Bronchial smooth muscle cell (primary cell): ENCODE measurements around the gene TTC7B. TPM values are rescaled to one million over a fixed set of nuclear protein-coding genes. Genes with fewer than 3 reads are reported as not detected.

Experiments
- total RNA-seq: library from RNA; depleted of rRNA; stranded (reverse); fragments of >200 nt; gene quantifications from 2 replicates; pipeline ENCODE4 v1.2.1, GENCODE V29; 2014

Gene TTC7B, protein sequence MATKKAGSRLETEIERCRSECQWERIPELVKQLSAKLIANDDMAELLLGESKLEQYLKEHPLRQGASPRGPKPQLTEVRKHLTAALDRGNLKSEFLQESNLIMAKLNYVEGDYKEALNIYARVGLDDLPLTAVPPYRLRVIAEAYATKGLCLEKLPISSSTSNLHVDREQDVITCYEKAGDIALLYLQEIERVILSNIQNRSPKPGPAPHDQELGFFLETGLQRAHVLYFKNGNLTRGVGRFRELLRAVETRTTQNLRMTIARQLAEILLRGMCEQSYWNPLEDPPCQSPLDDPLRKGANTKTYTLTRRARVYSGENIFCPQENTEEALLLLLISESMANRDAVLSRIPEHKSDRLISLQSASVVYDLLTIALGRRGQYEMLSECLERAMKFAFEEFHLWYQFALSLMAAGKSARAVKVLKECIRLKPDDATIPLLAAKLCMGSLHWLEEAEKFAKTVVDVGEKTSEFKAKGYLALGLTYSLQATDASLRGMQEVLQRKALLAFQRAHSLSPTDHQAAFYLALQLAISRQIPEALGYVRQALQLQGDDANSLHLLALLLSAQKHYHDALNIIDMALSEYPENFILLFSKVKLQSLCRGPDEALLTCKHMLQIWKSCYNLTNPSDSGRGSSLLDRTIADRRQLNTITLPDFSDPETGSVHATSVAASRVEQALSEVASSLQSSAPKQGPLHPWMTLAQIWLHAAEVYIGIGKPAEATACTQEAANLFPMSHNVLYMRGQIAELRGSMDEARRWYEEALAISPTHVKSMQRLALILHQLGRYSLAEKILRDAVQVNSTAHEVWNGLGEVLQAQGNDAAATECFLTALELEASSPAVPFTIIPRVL
- total RNA-seq, result 13.1 and 13.2 TPM in 2 replicates

DNA sequence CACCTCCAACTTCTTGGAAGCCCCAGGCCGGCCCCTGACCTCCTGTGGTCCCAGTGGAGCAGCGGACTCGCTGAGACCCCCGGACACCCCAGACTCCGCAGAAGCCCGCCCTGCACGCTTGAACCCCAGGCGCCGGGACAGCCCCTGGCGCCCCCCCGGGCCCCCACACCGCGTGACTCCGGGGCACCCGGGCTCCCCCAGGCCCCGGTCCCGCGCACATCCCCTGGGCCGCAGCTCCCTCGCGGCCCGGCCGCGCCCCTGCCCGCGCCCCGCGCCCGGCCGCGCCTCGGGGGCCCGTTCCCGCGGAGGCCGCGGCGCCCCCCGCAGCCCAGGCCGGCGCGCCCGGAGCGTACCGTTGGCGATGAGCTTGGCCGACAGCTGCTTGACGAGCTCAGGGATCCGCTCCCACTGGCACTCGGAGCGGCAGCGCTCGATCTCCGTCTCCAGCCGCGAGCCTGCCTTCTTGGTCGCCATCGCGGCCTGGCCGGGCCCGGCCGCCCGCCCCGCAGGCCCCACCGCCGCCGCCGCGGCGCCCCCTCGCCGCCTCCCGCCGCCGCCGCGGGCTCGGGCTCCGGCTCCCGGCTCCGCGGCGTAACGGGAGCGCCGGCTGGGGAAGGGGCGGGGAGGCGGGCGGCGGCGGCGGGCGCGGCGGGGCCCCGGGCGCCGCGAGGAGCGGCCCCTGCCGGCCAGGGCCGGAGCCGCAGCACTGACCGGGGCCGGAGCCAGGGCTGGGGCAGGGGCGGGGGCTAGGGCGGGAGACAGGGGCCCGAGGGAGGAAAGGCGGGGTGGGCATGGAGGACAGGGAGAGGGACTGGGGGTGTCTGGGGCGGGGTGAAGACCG, at the start of gene TTC7B:
Gene TTC7B (minus strand): TSS at position 609 of the 841 bp plus-strand sequence. CDS start 135 bp downstream, at position 474.

Other genes with a start within 250 kb of the TTC7B start
- gene RPS6KA5, start 244.2 kb upstream of the TTC7B start, total RNA-seq, result 1.9 and 3.4 TPM in 2 replicates